ENCODE data around the gene MSI1.
"Not testable (repeated sequence)": the region's sequence is repeated elsewhere in the genome, so short reads cannot be mapped to it uniquely, and the experiment has no call there.

The MSI1 gene

DNA sequence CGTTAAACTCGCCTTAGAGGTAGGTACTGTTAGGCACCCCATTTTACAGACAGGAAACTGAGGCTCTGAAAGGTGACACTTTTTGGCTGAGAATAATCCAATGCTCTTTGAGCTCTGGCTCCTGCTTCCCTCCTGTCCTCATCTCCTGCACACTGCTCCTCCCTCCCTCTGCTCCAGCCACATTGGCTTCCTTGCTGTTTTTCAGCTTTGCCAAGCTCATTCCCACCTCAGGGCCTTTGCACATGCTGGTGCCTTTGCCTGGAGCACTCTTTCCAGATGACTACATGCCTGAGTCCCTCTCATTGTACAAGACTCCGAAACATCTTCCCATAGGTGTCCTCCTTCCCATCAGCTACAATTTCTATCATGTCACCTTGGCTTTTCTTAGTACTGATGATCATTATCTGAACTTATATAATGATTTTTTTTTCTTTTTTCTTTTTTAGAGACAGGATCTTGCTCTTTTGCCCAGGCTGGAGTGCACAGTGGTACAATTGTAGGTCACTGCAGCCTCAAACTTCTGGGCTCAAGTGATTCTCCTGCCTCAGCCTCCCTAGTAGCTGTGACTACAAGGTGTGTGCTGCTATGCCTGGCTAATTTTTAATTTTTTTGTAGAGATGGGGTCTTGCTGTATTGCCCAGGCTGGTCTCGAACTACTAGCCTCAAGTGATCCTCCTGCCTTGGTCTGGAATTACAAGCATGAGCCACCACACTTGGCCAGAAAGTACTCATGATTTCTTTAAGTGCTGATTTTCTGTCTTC, 15.2 kb downstream of the MSI1 start:
- DNase-seq: no peak

DNA sequence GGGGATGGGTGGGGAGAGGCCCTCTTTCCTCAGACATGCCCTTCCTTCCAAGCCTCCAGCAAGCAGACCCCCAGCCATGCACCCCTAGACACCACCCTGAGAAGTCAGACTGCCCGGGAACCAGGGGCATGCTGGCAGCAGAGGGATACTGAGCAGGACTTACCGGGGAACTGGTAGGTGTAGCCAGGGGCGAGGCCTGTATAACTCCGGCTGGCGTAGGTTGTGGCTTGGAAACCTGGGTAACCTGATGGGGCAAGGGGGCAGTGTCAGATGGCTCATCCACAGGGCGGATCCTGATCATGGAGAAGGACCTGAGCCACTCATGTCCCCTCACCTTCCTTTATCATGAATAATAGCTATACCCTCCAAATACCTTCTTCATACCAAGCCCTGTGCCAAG, 15.8 kb downstream of the MSI1 start:
- DNase-seq: no peak

DNA sequence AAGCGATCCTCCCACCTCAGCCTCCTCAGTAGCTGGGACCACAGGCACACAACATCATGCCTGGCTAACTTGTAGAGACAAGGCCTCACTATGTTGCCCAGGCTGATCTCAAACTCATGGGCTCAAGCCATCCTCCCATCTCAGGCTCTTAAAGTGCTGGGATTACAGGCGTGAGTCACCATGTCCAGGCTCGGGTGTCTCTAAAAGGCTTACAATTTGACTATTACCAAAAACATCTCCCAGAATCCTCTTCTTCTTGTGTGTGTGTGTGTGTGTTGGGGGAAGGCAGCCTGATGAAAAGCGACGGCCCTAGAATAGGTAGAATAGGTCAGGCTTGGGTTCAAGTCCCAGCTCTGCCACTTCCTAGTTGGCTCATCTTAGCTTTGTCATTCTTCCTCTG, 16.8 kb downstream of the MSI1 start:
- no peak for DNase-seq

DNA sequence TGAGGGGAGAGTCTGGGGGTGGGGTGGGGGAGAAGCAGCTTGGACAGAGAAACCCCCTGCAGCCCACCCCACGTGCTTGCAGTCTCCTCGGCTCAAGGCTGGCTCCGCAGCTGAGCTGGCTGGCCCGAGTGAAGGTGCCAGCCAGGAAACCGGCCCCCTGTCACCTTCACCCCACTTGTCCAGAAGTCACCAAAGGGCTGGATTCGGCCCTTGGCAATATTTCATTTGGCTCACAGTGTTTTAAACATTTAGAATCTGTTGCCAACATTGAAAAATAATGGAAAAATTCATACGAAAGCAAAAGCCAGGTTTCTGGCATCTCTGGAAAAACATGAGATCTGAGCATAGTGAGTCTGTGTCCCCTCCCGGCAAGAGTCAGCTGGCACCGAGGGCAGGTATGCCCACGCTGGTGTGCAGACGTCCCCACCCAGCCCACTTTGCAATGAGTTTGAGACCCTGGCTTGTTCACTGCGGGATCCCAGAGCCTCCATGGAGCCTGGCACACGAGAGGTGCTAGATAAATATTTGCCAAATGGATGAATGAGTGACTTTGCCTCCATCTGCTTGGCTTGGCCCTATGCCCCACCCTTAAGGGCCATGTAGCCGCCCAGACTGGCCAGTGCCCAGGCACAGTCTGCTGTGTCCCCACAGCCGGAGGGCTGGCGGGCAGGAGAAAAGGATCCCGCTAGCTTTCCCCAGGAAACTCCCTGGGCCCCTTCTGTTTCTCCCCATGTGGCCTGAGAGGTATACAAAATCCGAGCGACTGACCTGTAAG, 18.2 kb downstream of the MSI1 start:
- DNase-seq: no peak

DNA sequence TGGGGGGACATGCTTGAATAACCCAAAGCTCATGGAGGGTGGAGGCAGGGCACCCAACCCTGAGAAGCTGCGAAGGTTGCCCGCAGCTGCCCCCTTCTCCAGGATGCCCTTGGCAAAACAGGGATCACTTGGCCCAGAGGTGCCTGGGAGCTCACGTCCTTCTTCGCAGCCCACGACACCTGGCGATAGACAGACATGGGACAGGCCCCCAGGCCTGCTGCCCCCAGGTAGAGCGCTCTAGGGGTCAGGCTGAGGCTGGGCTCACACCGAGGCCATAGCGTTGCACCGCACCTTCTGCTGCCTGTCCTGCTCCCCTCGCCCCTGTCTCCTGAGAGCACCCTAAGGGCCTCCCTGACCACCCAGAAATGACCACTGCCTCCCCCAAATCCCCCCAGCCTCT, 21.2 kb downstream of the MSI1 start:
- no peak for DNase-seq

DNA sequence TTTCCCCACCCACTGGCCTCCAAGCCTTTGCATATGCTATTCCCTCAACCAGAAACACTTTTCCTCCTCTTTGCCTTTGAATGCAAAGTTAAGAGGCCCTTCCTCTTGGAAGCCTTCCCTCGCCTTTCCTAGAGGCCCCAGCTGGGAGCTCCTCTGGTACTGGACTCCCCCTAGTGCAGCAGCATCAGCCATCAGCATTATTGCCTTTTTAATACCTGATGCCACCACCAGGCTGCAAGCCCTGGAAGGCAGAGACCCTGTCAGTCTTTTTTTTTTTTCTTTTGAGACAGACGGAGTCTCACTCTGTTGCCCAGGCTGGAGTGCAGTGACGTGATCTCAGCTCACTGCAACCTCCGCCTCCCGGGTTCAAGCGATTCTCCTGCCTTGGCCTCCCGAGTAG, 22.3 kb downstream of the MSI1 start:
- DNase-seq: no peak

DNA sequence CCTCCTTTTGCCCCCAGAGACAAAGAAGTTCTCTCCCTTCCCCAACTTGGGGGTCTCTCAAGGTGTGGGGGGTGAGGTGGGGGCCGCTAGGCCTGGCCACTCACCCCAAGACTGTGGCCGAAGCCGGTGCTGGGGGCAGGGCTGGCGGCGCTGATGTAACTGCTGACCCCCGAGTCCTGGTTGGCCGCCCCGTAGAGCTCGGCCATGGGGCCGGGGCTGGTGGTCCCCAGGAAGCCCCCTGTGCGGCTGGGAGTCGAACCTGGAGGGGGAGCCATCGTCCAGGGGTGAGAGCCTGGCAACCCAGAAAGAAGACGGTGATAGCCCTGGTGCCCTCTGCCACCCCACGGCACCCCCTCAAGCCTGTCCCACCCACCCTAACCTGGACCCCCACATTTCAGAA, 22.9 kb downstream of the MSI1 start:
- no peak for DNase-seq

DNA sequence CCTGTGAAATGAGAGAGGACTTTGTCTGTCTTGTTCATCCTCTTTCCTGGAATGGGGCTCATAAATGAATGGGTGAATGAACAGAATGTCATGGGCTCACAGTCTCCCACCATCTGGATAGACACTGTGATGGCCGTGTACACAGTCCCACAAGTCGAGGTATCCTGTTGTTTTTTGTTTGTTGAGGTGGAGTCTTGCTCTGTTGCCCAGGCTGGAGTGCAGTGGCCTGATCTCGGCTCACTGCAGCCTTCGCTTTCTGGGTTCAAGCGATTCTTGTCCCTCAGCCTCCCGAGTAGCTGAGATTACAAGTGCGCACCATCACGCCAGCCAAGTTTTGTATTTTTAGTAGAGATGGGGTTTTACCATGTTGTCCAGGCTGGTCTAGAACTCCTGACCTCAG, 25.3 kb downstream of the MSI1 start:
- DNase-seq: no peak

DNA sequence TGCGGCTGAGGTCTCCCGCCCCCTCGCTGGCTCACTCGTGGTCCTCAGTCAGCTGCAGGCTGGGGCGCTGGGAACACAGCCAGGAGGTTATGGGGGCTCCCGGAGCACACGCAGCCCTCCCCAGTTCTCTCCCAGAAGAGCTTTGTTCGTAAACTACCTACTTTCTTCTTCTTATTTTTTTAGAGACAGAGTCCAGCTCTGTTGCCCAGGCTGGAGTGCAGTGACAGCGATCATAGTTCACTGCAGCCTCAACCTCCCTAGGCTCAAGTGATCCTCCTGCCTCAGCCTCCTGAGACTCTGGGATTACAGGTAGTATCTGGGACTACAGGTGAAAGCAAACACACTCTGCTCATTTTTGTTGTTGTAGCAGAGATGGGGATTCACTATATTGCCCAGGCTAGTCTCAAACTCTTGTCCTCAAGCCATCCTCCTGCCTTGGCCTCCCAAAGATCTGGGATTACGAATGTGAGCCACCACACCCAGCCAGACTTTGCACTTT, 25.9 kb downstream of the MSI1 start:
- DNase-seq: no peak

DNA sequence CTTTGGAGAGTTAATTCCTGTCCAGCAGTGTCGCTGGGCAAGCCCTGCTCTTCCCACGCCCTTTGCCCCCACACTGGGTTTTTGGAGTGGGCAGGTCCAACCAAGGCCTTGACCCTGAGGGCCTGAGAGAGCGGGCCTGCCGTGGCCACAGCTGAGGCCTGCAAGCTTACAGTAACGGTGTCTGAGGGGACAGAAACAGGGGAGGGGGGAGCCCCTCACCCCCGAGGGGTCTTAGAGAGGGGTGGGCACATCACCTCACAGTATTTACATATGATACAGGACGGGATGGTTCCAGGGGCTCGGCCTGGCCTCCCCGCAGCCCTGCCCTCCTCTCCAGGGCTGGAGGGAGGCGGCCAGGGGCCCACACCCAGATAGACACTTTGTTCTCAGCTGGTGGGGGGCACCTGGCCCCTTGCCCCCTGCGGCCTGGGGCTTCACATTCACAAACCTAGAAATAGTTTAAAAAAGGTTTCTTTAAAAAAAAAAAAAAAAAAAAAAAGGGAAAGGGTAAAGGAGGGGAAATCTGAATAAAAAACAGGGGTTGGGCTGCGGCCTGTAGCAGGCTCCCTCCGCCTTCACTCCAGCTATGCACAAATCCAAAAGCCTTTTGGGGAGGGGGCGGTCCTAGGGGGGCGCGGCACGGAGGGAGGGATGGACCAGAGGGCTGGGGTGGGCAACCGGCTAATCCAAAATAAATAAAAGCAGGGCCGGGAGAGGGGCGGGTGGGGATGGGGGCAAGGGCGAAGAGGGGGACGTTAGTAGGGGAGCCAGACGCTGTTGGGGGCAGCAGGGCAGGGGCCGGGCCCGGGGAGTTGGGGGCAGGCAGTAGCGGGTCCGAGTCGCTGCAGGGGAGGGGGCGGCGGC, 26.6 kb downstream of the MSI1 start:
- DNase-seq: no peak

DNA sequence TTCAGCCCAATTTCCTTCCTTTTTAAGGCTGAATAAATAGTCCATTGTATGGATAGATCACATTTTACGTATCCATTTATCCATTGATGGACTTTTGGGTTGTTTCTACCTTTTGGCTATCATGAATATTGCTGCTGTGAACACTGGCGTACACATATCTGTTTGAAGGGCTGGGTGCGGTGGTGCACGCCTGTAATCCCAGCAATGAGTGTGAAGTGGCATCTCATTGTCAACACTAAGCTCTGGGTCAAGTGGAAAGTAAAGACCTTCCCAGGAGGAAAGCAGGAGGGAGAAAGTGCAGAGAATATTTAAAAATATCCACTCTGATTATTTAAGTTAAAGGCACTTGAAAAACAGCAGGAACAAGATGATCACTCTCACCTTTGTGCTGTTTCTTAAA, 29.7 kb downstream of the MSI1 start:
- no peak for DNase-seq

DNA sequence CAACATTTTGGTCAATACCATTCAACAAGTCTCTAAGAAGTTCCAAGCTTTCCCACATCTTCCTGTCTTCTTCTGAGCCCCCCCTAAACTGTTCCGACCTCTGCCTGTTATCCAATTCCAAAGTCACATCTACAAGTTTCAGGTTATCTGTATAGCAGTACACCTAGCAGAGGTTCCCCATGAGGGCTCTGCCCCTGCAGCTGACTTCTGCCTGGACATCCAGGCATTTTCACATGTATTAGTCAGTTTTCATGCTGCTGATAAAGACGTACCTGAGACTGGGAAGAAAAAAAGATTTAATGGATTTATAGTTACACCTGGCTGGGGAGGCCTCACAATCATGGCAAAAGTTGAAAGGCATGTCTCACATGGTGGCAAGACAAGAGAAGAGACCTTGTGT, 31.2 kb downstream of the MSI1 start:
- DNase-seq: no peak

DNA sequence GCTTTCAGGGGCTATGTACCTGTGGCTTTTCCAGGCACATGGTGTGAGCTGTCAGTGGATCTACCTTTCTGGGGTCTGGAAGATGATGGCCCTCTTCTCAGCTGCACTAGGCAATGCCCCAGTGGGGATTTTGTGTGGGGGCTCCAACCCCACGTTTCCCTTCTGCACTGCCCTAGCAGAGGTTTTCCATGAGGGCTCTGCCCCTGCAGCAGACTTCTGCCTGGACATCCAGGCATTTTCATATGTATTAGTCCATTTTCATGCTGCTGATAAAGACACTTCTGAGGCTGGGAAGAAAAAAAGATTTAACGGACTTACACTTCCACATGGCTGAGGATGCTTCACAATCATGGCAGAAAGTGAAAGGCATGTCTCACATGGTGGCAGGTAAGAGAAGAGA, 32.6 kb downstream of the MSI1 start:
- DNase-seq: not testable (repeated sequence)

DNA sequence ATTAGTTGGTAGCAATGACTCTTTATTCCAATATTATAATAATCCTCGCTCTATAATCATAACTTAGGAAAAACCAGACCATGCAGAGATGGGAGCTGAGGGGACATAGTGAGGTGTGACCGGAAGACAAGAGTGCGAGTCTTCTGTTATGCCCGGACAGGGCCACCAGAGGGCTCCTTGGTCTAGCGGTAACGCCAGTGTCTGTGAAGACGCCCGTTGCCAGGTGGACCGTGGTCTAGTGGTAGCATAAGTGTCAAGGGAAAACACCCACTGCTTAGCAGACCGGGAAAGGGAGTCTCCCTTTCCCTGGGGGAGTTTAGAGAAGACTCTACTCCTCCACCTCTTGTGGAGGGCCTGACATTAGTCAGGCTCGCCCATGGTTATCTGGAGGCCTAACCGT, 33.5 kb downstream of the MSI1 start:
- DNase-seq: peak; percentile 15

DNA sequence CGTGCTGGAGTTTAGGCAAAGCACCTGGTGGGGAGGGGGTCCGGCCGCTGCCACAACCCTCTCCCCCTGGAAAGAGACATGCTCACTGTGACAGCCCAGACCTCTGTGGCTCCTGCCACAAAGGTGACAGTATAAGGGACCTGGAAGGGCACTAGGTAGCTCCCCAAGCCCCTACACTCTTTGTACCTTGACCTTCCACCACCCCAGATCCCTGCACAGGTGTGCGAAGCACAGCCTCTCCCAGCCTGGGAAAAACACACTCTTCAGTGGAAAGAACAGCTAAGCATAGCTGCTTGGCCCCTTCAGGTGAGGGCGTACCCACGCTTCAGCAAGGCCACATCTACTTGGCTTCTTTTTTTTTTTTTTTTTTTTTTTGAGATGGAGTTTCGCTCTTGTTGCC, 36.4 kb downstream of the MSI1 start:
- DNase-seq: no peak

DNA sequence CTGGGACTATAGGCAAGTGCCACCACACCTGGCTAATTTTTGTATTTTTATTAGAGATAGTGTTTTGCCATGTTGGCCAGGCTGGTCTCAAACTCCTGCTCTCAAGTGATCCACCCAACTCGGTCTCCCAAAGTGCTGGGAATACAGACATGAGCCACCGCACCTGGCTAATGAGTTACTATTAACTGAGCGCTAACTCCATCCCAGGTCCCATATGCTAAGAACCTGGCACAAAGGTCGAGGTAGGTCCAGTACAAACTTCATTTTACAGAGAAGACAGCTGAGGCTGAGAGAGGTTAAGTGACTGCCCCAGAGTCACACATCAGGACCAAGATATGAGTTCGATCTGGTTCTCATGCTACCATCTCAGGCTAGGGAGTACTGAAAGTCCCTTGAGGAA, 36.9 kb downstream of the MSI1 start:
- DNase-seq: no peak

DNA sequence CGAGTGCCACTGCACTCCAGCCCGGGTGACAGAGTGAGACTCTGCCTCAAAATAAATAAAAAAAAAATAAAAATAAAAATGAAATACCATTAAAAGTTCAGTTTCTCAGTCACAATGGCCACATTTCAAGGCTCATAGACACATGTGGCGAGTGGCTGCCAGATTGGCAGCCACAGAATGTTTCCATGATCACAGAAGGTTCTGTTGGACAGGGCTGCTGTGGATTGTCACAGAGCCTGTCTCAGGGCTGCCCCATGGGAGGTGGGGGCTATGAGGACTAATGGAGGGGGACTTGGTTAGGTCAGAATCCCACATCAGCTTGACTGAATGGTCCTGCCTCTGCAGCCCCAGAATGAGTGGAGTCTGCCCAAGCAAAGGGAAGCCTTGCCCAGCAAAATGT, 37.6 kb downstream of the MSI1 start:
- no peak for DNase-seq

DNA sequence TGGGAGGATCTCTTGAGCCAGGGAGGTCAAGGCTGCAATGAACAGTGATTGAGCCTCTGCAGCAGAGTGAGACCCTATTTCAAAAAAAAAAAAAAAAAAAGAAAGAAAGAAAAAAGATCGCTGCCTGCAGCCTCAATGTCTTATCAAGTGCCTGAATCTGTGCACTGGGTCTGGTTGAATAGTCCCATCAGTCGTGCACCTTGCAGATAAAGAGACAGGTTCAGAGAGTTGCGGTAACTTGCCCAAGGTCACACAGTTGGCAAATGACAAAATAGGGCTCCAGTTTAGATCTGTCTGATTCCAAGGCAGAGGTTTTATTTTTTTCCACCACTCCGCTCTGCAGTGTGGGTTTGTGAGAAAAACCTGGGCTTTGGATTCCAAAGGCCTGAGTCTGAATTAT, 40.7 kb downstream of the MSI1 start:
- DNase-seq: no peak

DNA sequence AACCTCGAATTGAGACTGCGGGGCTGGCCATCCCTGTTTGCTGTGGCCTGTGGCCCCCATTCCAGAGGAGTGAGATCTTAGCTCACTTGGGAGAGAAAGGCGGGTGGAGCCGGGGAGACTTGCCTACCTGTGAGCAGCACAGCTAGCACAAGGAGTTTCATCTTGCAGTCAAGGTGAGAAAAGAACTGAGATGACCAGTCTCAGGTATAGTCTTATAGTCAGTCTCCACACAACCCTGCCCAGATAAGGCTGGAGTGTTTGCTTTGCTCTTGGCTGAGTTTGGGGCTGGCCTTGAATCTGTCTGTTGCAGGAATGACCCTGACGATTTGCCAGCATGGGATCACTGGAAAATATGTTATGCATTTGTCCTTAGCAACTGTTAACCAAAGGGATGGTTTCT, 41.4 kb downstream of the MSI1 start, which contains the start of gene PLA2G1B:
Gene PLA2G1B, minus strand, starts transcription at position 187 of the 400 bp plus-strand sequence. Its CDS starts 26 bp downstream, at position 161.
- DNase-seq: no peak

DNA sequence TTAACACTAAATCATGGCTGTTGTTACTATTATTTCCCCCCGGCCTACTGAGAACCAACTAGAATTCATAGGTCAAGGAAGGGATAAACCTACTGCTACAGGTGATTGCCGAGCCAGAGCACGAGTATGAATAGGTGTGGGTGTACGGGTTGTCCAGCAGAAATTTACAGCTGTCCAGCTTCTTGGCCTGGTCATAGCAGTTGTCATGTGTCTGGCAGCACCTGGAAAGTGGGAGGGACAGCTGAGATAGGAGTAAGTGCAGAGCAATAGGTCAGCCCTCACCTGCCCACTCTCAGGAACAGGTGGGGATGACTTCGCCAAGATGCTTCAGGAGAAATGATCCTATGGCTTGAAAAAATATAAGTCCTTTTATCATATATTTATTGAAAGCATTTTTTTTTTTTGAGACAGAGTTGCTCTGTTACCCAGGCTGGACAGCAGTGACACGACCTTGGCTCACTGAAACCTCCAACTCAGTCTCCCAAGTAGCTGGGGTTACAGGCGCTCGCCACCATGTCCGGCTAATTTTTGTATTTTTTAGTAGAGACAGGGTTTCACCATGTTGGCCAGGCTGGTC, 44.0 kb downstream of the MSI1 start:
- DNase-seq: no peak

DNA sequence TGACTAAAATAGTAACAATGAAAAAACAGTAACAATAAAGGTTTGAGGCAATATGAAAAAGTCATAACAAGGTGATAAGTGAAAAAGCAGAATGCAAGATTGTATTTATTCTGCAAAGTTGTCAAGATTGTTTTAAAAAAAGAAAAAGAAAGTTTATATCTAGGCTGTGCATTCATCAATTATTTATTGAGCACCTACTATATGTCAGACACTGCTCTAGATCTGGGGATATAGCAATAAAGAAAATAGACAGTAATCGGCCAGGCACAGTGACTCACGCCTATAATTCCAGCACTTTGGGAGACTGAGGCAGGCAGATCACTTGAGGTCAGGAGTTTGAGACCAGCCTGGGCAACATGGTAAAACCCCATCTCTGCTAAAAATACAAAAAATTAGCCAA, 45.2 kb downstream of the MSI1 start:
- no peak for DNase-seq

DNA sequence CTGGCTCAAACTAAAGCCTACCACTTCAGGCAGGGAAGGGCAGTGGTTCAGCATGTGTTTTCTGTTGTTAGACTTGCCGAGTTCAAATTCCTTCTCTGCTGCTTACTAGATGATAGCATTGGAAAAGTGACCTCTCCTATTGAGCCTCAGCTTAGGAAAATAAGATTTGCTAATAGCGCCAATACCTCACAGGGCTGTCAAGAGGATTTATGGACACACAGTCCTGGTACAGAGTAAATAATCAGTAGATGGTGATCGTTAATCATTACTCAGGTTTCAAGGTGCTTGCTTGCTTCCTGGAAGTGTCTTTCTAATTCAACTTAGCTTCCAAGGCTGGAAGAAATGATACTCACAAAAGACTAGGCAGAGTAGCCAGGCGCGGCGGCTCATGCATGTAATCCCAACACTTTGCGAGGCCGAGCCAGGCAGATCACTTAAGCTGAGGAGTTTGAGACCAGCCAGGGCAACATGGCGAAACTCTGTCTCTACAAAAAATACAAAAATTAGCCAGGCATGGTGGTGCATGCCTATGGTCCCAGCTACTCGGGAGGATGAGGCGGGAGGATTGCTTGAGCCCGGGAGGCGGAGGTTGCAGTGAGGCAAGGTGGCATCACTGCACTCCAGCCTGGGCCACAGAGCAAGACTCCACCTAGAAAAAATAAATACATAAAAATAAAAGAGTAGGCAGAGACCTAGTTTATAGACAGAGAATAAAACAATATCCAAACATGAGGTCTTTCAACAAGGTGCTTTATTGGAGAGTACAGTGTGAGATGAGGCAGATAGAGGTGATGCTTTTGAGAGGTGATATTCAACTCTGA, 47.4 kb downstream of the MSI1 start:
- no peak for DNase-seq

All from CD4-positive, alpha-beta T cell treated with Interleukin-6 for 4 hours (primary cell).